Activated CD4-positive, alpha-beta T cell treated with anti-CD3 and anti-CD28 coated beads for 48 hours (primary cell): ENCODE data around the gene USP9X.
"Not testable (repeated sequence)": the region's sequence is repeated elsewhere in the genome, so short reads cannot be mapped to it uniquely, and the experiment has no call there.

ENCODE experiments used
- DNase-seq: peaks from one replicate; pipeline ENCODE4 v3.0.0-alpha.2; 2020

USP9X gene

GRCh38 chrX:41198410-41198809 lies 113.2 kb downstream of the USP9X start:
- no peak for DNase-seq

GRCh38 chrX:41200785-41201184 lies 115.5 kb downstream of the USP9X start:
- DNase-seq = no peak

- DNase-seq = no peak
These were observed 124.6 kb downstream of the USP9X start for GRCh38 chrX:41209853-41210252.

GRCh38 chrX:41224605-41225004 lies 139.4 kb downstream of the USP9X start:
- no peak for DNase-seq

GRCh38 chrX:41233988-41234387 lies 148.7 kb downstream of the USP9X start:
- no peak for DNase-seq

- DNase-seq = not testable (repeated sequence)
These were observed 149.2 kb downstream of the USP9X start for GRCh38 chrX:41234471-41234870.

- no peak for DNase-seq
These were observed 149.7 kb downstream of the USP9X start for GRCh38 chrX:41234962-41235361.

GRCh38 chrX:41236629-41237028 lies 151.4 kb downstream of the USP9X start:
- DNase-seq = no peak

- DNase-seq = no peak
These were observed 155.3 kb downstream of the USP9X start for GRCh38 chrX:41240509-41240908.

- no peak for DNase-seq
These were observed 156.7 kb downstream of the USP9X start for GRCh38 chrX:41241962-41242361.

GRCh38 chrX:41245641-41246040 lies 160.4 kb downstream of the USP9X start:
- DNase-seq = no peak

GRCh38 chrX:41250867-41251266 lies 165.6 kb downstream of the USP9X start:
- DNase-seq = no peak

GRCh38 chrX:41257801-41258200 lies 172.6 kb downstream of the USP9X start:
- no peak for DNase-seq

- no peak for DNase-seq
These were observed 173.0 kb downstream of the USP9X start for GRCh38 chrX:41258226-41258625.

- DNase-seq = no peak
These were observed 173.6 kb downstream of the USP9X start for GRCh38 chrX:41258871-41259270.

GRCh38 chrX:41259516-41259915 lies 174.3 kb downstream of the USP9X start:
- no peak for DNase-seq

- DNase-seq = peak; percentile 75
These were observed 180.4 kb downstream of the USP9X start for GRCh38 chrX:41265615-41266014.

GRCh38 chrX:41273638-41274037 lies 188.4 kb downstream of the USP9X start:
- DNase-seq = no peak

GRCh38 chrX:41275661-41276609 lies 190.7 kb downstream of the USP9X start:
- peak; percentile 64 for DNase-seq

GRCh38 chrX:41276661-41277506 lies 191.6 kb downstream of the USP9X start:
- DNase-seq = peak; percentile 12

- DNase-seq = not testable (repeated sequence)
These were observed 197.1 kb downstream of the USP9X start for GRCh38 chrX:41282307-41282706.

GRCh38 chrX:41285928-41286327 lies 200.7 kb downstream of the USP9X start:
- DNase-seq = not testable (repeated sequence)
